DND-41 (cell line): ENCODE results near the gene CIT.

Source experiments
- ATAC-seq: fragments of 200-7000 bp; cut with Tn5 transposase; 3 replicates; pipeline ENCODE4 v1.9.1; 2021; ENCODE audit warnings: low read depth; ENCODE audit not compliant: insufficient read depth
- DNase-seq: peaks from one replicate; pipeline ENCODE4 v3.0.0-alpha.2; 2020
- H2AFZ ChIP-seq: 2 replicates; pipeline ENCODE4 v1.6.0; 2012; ENCODE audit warnings: low read depth, low read length
- H3K27ac ChIP-seq: 2 replicates; pipeline ENCODE4 v1.5.1; 2012; ENCODE audit warnings: low read length, inconsistent platforms
- H3K27me3 ChIP-seq: fragments of 200-600 bp; sonication (generic); 2 replicates; pipeline ENCODE4 v1.6.0; 2012; ENCODE audit warnings: low read length, mild to moderate bottlenecking, inconsistent platforms; ENCODE audit not compliant: insufficient read depth, poor library complexity
- H3K36me3 ChIP-seq: 2 replicates; pipeline ENCODE4 v1.5.1; 2012; ENCODE audit warnings: low read length, inconsistent platforms; ENCODE audit not compliant: insufficient read depth
- H3K4me1 ChIP-seq: 2 replicates; pipeline ENCODE4 v1.5.1; 2012; ENCODE audit warnings: mild to moderate bottlenecking, low read length; ENCODE audit not compliant: insufficient read depth
- H3K4me2 ChIP-seq: 2 replicates; pipeline ENCODE4 v1.6.0; 2012; ENCODE audit warnings: mild to moderate bottlenecking, moderate library complexity, low read length, inconsistent platforms; ENCODE audit not compliant: insufficient read depth
- H3K4me3 ChIP-seq, 2 experiments: fragments of 200-600 bp in 1 of 2; shearing (Covaris generic) in 1 of 2; 2 replicates each; pipeline ENCODE4 v1.5.1; 2012 to 2016; ENCODE audit warnings: inconsistent platforms in 2 of 2, low read length in 2 of 2, mild to moderate bottlenecking in 2 of 2, low read depth in 1 of 2, moderate library complexity in 1 of 2
- H3K79me2 ChIP-seq: 2 replicates; pipeline ENCODE4 v1.6.0; 2012; ENCODE audit warnings: low read length, inconsistent platforms; ENCODE audit not compliant: insufficient read depth
- H3K9ac ChIP-seq: 2 replicates; pipeline ENCODE4 v1.6.0; 2012; ENCODE audit warnings: low read depth, mild to moderate bottlenecking, inconsistent platforms, low read length, moderate library complexity
- H3K9me3 ChIP-seq: 2 replicates; pipeline ENCODE4 v1.5.1; 2012; ENCODE audit warnings: low read length, moderate library complexity, mild to moderate bottlenecking, inconsistent platforms; ENCODE audit not compliant: insufficient read depth, severe bottlenecking
- H4K20me1 ChIP-seq: 2 replicates; pipeline ENCODE4 v1.6.0; 2012; ENCODE audit warnings: low read length; ENCODE audit not compliant: insufficient read depth
- EZH2 ChIP-seq: IDR thresholded peaks from 3 replicates; pipeline ENCODE4 v1.6.1; 2012; ENCODE audit warnings: borderline replicate concordance, low read depth, mild to moderate bottlenecking, moderate library complexity, low read length, inconsistent platforms; ENCODE audit not compliant: severe bottlenecking
- TF ChIP-seq, protein P1 (sequence below): IDR thresholded peaks from 2 replicates; pipeline ENCODE4 v1.5.1; 2012; ENCODE audit warnings: borderline replicate concordance, low read length, moderate library complexity, mild to moderate bottlenecking; ENCODE audit not compliant: poor library complexity, severe bottlenecking; ENCODE audit errors: extremely low read depth

CIT gene

GRCh38 chr12:119762619-119763018 lies 114.5 kb downstream of the CIT start:
- Histone ChIP-seq H3K4me1 (no peaks in the 10 kb centered on the region), H3K4me2 (no peak overlapping the region), H3K4me3 (no peak overlapping the region), H4K20me1 (no peaks in the 10 kb centered on the region), H3K36me3 (peaks cover 93% of the 10 kb centered on the region), H3K9ac (no peak overlapping the region), H3K27ac (no peak overlapping the region), H3K79me2 (no peaks in the 10 kb centered on the region), H3K9me3 (no peaks in the 10 kb centered on the region), H2AFZ (no peak overlapping the region), H3K27me3 (no peaks in the 10 kb centered on the region)
- TF ChIP-seq EZH2 = no peak
- TF ChIP-seq, protein P1, sequence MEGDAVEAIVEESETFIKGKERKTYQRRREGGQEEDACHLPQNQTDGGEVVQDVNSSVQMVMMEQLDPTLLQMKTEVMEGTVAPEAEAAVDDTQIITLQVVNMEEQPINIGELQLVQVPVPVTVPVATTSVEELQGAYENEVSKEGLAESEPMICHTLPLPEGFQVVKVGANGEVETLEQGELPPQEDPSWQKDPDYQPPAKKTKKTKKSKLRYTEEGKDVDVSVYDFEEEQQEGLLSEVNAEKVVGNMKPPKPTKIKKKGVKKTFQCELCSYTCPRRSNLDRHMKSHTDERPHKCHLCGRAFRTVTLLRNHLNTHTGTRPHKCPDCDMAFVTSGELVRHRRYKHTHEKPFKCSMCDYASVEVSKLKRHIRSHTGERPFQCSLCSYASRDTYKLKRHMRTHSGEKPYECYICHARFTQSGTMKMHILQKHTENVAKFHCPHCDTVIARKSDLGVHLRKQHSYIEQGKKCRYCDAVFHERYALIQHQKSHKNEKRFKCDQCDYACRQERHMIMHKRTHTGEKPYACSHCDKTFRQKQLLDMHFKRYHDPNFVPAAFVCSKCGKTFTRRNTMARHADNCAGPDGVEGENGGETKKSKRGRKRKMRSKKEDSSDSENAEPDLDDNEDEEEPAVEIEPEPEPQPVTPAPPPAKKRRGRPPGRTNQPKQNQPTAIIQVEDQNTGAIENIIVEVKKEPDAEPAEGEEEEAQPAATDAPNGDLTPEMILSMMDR = no peak
- no peak for DNase-seq
- no peak for ATAC-seq

- H3K4me3 ChIP-seq = no peak overlapping the region
- H3K9ac ChIP-seq = no peak overlapping the region
- no peak for TF ChIP-seq EZH2
- TF ChIP-seq, protein P1 = no peak
- ATAC-seq (no peak), DNase-seq (no peak)
- H2AFZ ChIP-seq = no peak overlapping the region
- no peaks in the 10 kb centered on the region for H3K4me1 ChIP-seq
- no peaks in the 10 kb centered on the region for H3K27me3 ChIP-seq
- H3K27ac ChIP-seq = no peak overlapping the region
- H3K9me3 ChIP-seq = no peaks in the 10 kb centered on the region
- H3K79me2 ChIP-seq = no peaks in the 10 kb centered on the region
- no peak overlapping the region for H3K4me2 ChIP-seq
- no peaks in the 10 kb centered on the region for H4K20me1 ChIP-seq
- peaks cover 99% of the 10 kb centered on the region for H3K36me3 ChIP-seq
Observed at GRCh38 chr12:119758722-119759121, 118.4 kb downstream of the CIT start.

DNA sequence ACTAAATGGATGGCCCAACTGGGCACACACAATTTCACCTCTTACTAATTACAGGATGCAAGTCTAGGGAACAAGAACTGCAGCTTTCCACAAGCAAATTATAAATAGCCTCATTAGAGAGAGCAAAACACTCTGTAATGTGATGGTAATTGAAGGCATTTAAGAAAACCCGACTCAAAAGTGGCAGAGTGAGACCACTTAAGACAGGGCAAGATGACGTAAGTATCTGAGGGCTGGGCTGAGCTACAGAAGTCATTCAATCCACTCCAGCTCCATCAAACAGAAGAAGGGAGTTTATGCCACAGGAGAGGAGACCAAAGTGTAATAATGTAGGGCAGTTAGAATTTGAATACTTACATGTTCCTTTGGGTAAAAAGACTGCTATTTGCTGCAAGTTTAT lies 118.9 kb downstream of the CIT start:
- Histone ChIP-seq H3K79me2 (no peaks in the 10 kb centered on the region), H3K9ac (no peak overlapping the region), H2AFZ (no peak overlapping the region), H3K4me2 (no peak overlapping the region), H3K36me3 (peaks cover 98% of the 10 kb centered on the region), H3K4me1 (no peaks in the 10 kb centered on the region), H4K20me1 (no peaks in the 10 kb centered on the region), H3K9me3 (no peaks in the 10 kb centered on the region), H3K27me3 (no peaks in the 10 kb centered on the region), H3K27ac (no peak overlapping the region), H3K4me3 (no peak overlapping the region)
- no peak for TF ChIP-seq EZH2
- TF ChIP-seq, protein P1 = no peak
- ATAC-seq (no peak), DNase-seq (no peak)

DNA sequence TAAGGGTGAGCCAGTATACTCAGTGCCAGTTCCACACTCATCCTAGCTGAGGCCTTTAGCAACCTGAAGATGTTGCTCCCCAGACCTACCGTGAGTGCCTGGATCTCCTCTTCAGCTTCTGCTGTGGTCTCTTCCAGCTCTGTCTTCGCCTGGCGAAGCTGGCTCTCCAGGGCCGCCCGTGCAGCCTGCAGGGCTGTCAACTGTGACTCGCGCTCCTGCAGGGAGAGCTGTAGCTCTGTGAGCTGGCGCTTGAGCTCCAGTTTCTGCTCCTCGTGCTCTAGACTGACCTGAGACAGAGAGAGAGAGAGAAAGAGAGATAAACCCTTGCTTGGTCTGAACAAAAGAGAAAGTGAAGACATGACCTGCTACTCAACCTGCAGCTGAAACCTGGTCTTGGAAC lies 125.2 kb downstream of the CIT start:
- DNase-seq (no peak), ATAC-seq (no peak)
- Histone ChIP-seq H3K27me3 (no peaks in the 10 kb centered on the region), H3K9me3 (no peaks in the 10 kb centered on the region), H3K79me2 (no peaks in the 10 kb centered on the region), H3K4me3 (no peak overlapping the region), H3K36me3 (peaks cover 97% of the 10 kb centered on the region), H4K20me1 (no peaks in the 10 kb centered on the region), H3K4me1 (no peaks in the 10 kb centered on the region), H2AFZ (no peak overlapping the region), H3K9ac (no peak overlapping the region), H3K4me2 (no peak overlapping the region), H3K27ac (no peak overlapping the region)
- TF ChIP-seq, protein P1 = no peak
- TF ChIP-seq EZH2 = no peak
